Peyer's patch (tissue), 4 donors: ENCODE results near the gene RNF31. TPM values are rescaled to one million over a fixed set of nuclear protein-coding genes. Genes with fewer than 3 reads are reported as not detected.

Experiments used
- DNase-seq, 3 donors: peaks; one replicate each; pipeline ENCODE4 v3.0.0-alpha.2; 2017 to 2019
- H3K27ac ChIP-seq, 4 donors: fragments of 200-600 bp; sonication (generic); one replicate each; pipeline ENCODE4 v1.5.1; 2016 to 2019
- H3K27me3 ChIP-seq, 2 donors: fragments of 200-600 bp; sonication (generic); one replicate each; pipeline ENCODE4 v1.5.1; 2019
- H3K36me3 ChIP-seq, 3 donors: fragments of 200-600 bp; sonication (generic); one replicate each; pipeline ENCODE4 v1.5.1; 2016 to 2019
- H3K4me1 ChIP-seq, 4 donors: fragments of 200-600 bp; sonication (generic); one replicate each; pipeline ENCODE4 v1.5.1; 2016 to 2019
- H3K4me3 ChIP-seq, 4 donors: fragments of 200-600 bp; sonication (generic); 1 replicate in 3 of 4; 2 replicates in 1 of 4; pipeline ENCODE4 v1.5.1; 2016 to 2019; ENCODE audit warnings: mild to moderate bottlenecking in 1 of 4
- H3K9me3 ChIP-seq, 4 donors: fragments of 200-600 bp; sonication (generic); one replicate each; pipeline ENCODE4 v1.5.1; 2016 to 2019; ENCODE audit warnings: mild to moderate bottlenecking in 1 of 4
- POLR2A ChIP-seq, 2 donors: fragments of 450-650 bp; IDR thresholded peaks; one replicate each; pipeline ENCODE4 v1.5.1; 2017; ENCODE audit warnings: antibody characterized with exemption in 2 of 2, mild to moderate bottlenecking in 2 of 2, moderate library complexity in 2 of 2
- total RNA-seq, 4 donors: library from RNA; depleted of rRNA; stranded (reverse); fragments of >200 nt; gene quantifications; one replicate each; pipeline ENCODE4 v1.1.0, GENCODE V29; 2016
- TF ChIP-seq, protein P1 (sequence below), 6 experiments: fragments of 450-650 bp in 4 of 6; fragments of 200-600 bp in 2 of 6; sonication (generic) in 1 of 6; IDR thresholded peaks; one replicate each; pipeline ENCODE4 v1.5.1; 2017 to 2019; ENCODE audit warnings: antibody characterized with exemption in 6 of 6, mild to moderate bottlenecking in 3 of 6, moderate library complexity in 1 of 6

RNF31 gene
- total RNA-seq, 4 donors from 2014 or later: 46.4 to 90.8 (median 71.1) TPM

DNA sequence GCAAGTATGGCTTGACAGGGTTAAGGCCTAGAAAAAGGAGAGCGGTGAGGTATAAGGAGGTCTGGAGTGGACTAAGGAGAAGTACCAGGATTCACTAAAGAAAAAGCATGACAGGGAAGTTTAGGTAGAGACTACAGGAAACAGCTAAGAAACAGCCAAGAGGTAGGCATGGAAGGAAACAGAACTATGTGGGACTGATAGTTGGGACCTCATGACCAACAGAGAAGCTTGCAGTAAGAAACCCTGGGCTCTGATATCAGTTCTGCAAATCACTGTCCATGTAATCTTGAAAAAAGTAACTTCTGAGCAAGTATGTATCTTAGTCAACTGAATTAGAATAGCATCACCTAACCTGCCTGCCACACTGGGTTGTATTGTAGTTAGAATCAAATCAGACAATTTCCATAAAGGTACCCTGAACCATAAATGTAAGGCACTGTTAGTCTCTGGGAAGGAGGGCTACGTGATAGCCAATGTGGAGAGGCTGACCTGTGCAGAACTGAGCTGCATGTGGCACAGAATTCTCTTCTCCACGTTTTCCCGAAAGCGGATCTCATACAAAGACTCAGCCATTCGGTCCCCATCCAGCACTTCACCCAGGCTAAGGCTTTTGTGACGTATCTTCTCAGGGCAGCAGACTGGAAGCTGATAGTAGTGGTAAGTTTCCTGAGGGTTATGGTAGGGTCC is 47.0 kb downstream of the RNF31 start:
- H3K4me1 ChIP-seq: peaks cover 2 to 38% (median 9%) of the 10 kb centered on the region in 4 donors
- H3K36me3 ChIP-seq: peaks cover 0 to 18% (median 0%) of the 10 kb centered on the region in 3 donors
- no peak for TF ChIP-seq POLR2A (IDR thresholded peaks at IDR 0.05)
- TF ChIP-seq, protein P1, sequence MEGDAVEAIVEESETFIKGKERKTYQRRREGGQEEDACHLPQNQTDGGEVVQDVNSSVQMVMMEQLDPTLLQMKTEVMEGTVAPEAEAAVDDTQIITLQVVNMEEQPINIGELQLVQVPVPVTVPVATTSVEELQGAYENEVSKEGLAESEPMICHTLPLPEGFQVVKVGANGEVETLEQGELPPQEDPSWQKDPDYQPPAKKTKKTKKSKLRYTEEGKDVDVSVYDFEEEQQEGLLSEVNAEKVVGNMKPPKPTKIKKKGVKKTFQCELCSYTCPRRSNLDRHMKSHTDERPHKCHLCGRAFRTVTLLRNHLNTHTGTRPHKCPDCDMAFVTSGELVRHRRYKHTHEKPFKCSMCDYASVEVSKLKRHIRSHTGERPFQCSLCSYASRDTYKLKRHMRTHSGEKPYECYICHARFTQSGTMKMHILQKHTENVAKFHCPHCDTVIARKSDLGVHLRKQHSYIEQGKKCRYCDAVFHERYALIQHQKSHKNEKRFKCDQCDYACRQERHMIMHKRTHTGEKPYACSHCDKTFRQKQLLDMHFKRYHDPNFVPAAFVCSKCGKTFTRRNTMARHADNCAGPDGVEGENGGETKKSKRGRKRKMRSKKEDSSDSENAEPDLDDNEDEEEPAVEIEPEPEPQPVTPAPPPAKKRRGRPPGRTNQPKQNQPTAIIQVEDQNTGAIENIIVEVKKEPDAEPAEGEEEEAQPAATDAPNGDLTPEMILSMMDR (IDR thresholded peaks at IDR 0.05): no peak
- no peaks in the 10 kb centered on the region for H3K27me3 ChIP-seq
- H3K27ac ChIP-seq: peak overlapping the region; percentile 96 to 99 (median 96)
- peak overlapping the region; percentile 79 to 98 (median 88) for H3K4me3 ChIP-seq
- H3K9me3 ChIP-seq: no peaks in the 10 kb centered on the region
- no peak for DNase-seq

DNA sequence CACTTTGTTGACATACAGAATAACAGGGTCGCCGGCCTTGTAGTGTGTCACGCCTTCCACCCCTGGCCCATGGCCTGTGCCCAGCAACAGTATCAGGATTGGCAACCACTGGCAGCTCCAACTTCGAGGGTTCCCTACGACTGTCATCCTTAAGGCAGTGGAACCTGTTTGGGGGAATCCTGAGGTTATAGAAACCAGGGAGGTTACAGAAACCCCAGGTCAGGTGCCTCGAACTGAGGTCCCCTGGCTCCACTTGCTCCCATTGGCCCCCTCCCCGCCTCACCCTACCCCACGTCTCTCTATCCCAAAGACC is 47.5 kb downstream of the RNF31 start:
- peaks cover 2 to 38% (median 9%) of the 10 kb centered on the region in 4 donors for H3K4me1 ChIP-seq

GRCh38 chr14:24195186-24196070 is 48.1 kb downstream of the RNF31 start, which contains the start of gene TM9SF1:
TM9SF1 (minus strand) TSS chr14:24195441; CDS start chr14:24195019, 422 bp downstream.
- DNase-seq: peak; percentile 87 to 95 (median 91)
- TF ChIP-seq POLR2A (IDR thresholded peaks at IDR 0.05): peak; percentile 76 to 91
- TF ChIP-seq, protein P1 (IDR thresholded peaks at IDR 0.05): no peak
- H3K9me3 ChIP-seq: no peaks in the 10 kb centered on the region
- H3K4me1 ChIP-seq: peaks cover 2 to 38% (median 9%) of the 10 kb centered on the region in 4 donors
- no peaks in the 10 kb centered on the region for H3K27me3 ChIP-seq
- peak within 1 kb of the TSS; percentile 79 to 98 (median 88) for H3K4me3 ChIP-seq
- H3K36me3 ChIP-seq: peaks cover 0 to 18% (median 0%) of the 10 kb centered on the region in 3 donors
- peak within 1 kb of the TSS; percentile 96 to 99 (median 96) for H3K27ac ChIP-seq

More for the DNA sequence above, 47.5 kb downstream of the RNF31 start:
- Histone ChIP-seq H3K27ac (peak overlapping the region; percentile 96 to 99 (median 96)), H3K27me3 (no peaks in the 10 kb centered on the region), H3K4me3 (peak overlapping the region; percentile 79 to 98 (median 88)), H3K9me3 (no peaks in the 10 kb centered on the region), H3K36me3 (peaks cover 0 to 18% (median 0%) of the 10 kb centered on the region in 3 donors)
- DNase-seq: no peak
- TF ChIP-seq POLR2A (IDR thresholded peaks at IDR 0.05): no peak
- TF ChIP-seq, protein P1 (IDR thresholded peaks at IDR 0.05): no peak

DNA sequence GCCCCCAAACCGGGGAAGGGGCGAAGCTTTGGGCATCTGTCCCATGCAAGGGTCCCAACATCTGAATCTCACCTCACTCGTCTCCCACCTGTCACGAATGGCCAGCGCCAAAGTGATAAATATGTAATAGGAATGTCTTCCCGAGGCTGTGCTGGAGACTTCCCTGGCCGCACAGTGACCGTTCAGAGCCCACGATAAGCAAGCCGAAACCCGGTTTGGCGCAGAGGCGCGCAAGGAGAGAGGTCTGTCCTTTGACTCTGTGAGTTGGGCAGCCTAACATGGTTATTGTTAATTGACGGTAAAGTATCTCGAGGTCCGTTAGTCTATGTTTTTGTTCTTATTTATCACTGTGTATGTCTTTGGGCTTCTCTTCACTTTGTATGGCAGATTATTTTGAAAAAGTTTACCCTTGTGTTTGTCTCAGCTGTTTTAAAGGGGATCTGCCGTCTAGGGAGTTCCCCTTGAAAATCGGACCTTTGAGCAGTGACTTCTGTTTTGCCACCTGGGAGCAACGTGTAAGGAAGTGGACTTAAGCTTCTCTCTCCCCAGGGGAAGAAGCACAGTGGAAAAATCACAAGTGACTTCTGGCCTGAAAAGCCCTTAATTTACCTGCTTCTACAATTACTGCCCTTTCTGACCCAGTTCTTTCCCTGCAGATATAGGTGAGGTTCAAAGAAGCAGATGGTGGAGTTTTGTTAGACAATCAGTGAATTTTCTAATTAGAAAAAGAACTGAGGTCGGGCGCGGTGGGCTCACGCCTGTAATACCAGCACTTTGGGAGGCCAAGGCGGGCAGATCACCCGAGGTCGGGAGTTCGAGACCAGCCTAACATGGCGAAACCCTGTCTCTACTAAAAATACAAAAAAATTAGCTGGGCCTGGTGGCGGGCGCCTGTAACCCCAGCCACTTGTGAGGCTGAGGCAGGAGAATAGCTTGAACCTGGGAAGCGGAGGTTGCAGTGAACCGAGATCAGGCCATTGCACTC is 49.1 kb downstream of the RNF31 start:
- Histone ChIP-seq H3K27me3 (no peaks in the 10 kb centered on the region), H3K4me1 (peaks cover 2 to 38% (median 9%) of the 10 kb centered on the region in 4 donors), H3K36me3 (peaks cover 0 to 27% (median 0%) of the 10 kb centered on the region in 3 donors), H3K27ac (peak overlapping the region; percentile 96 to 99 (median 96)), H3K4me3 (peak overlapping the region; percentile 79 to 98 (median 88)), H3K9me3 (no peaks in the 10 kb centered on the region)
- no peak for DNase-seq
- TF ChIP-seq, protein P1 (IDR thresholded peaks at IDR 0.05): peak in 1 of 6 experiments; percentile 9
- TF ChIP-seq POLR2A (IDR thresholded peaks at IDR 0.05): peak; percentile 19 to 44
